Measurements from ENCODE around the gene HOXA13. TPM values are rescaled to one million over a fixed set of nuclear protein-coding genes. Genes with fewer than 3 reads are reported as not detected.

The HOXA13 gene
- total RNA-seq, 6 donors from 2014 or later: not detected

DNA sequence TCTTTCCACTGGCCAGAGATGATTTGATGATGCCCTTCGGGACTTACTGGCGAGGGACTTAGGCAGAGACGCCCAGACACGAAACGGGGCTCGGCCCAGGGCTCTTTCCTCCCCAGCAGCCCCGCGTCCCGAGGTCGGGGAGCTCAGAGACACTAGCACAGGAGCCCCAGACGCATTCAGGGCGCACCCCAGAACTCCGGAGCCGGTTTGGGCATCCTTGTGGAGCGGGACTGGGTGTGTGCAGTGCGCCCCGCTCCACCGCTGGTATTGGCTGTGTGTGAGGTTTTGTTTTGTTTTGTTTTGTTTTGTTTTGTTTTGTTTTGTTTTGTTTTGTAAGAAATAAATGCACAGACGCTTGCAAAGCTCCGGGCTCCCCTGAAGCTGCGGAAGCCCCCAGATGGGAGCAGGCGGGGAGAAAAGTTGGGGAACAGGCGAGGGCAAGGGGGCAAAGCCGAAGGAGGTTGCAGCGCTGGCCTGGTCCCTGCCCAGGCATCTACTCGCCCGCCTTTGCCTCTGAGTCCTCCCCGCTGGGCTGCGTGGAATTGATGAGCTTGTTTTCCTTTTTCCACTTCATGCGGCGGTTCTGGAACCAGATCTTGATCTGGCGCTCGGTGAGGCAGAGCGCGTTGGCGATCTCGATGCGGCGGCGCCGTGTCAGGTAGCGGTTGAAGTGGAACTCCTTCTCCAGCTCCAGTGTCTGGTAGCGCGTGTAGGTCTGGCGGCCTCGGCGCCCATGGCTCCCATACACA is 54.6 kb downstream of the HOXA13 start:
- TF ChIP-seq, protein P1, sequence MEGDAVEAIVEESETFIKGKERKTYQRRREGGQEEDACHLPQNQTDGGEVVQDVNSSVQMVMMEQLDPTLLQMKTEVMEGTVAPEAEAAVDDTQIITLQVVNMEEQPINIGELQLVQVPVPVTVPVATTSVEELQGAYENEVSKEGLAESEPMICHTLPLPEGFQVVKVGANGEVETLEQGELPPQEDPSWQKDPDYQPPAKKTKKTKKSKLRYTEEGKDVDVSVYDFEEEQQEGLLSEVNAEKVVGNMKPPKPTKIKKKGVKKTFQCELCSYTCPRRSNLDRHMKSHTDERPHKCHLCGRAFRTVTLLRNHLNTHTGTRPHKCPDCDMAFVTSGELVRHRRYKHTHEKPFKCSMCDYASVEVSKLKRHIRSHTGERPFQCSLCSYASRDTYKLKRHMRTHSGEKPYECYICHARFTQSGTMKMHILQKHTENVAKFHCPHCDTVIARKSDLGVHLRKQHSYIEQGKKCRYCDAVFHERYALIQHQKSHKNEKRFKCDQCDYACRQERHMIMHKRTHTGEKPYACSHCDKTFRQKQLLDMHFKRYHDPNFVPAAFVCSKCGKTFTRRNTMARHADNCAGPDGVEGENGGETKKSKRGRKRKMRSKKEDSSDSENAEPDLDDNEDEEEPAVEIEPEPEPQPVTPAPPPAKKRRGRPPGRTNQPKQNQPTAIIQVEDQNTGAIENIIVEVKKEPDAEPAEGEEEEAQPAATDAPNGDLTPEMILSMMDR (IDR thresholded peaks at IDR 0.05): no peak
- TF ChIP-seq POLR2A (IDR thresholded peaks at IDR 0.05): no peak
- TF ChIP-seq EP300 (IDR thresholded peaks at IDR 0.05): no peak
- TF ChIP-seq POLR2AphosphoS5 (IDR thresholded peaks at IDR 0.05): no peak
- ATAC-seq (ENCODE audit: low FRiP score in 2 of 2): no peak
- Histone ChIP-seq H3K9me3 (no peaks in the 10 kb centered on the region), H3K4me1 (peaks cover 11 to 37% (median 16%) of the 10 kb centered on the region in 4 donors), H3K27me3 (peaks cover 0 to 34% (median 13%) of the 10 kb centered on the region in 4 donors), H3K36me3 (no peaks in the 10 kb centered on the region), H3K4me3 (peak overlapping the region in 3 of 4 donors; percentile 49 to 74 (median 62)), H3K27ac (peak overlapping the region; percentile 84 to 95 (median 88))
- 40 to 53% methylated on average over 37 to 47 of the region's 47 CpGs for WGBS, 2 donors
- DNase-seq: peak in 1 of 2 donors; percentile 85

DNA sequence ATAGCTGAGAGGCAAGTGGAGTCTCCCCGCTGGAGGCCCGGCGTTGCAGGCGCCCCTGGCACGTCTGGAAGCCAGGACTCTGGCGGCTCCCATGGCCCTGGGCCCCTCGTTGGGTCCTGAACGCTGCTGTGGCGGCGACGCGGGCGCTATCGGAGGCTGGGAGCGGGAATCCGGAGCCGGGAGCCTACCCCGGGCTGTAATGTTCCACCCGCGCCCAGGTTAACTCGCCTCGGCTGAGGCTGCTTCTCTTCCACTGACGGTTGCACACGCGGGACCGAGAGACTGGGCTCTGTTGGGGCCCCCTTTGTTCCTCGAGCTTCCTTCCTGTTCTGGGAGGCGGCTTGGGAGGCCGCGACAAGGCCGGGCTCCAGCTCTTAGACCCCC is 55.1 kb downstream of the HOXA13 start:
- no peaks in the 10 kb centered on the region for H3K9me3 ChIP-seq
- ATAC-seq (ENCODE audit: low FRiP score in 2 of 2) (no peak), DNase-seq (peak in 1 of 2 donors; percentile 85)
- TF ChIP-seq POLR2AphosphoS5 (IDR thresholded peaks at IDR 0.05): no peak
- TF ChIP-seq, protein P1 (IDR thresholded peaks at IDR 0.05): no peak
- no peak for TF ChIP-seq POLR2A (IDR thresholded peaks at IDR 0.05)
- no peak for TF ChIP-seq EP300 (IDR thresholded peaks at IDR 0.05)
- H3K36me3 ChIP-seq: no peaks in the 10 kb centered on the region
- H3K27ac ChIP-seq: peak overlapping the region; percentile 84 to 95 (median 88)
- H3K27me3 ChIP-seq: peaks cover 0 to 29% (median 13%) of the 10 kb centered on the region in 4 donors
- WGBS, 2 donors: 12 to 38% methylated on average over 9 to 31 of the region's 31 CpGs
- H3K4me3 ChIP-seq: peak overlapping the region in 3 of 4 donors; percentile 49 to 74 (median 62)
- peaks cover 10 to 32% (median 13%) of the 10 kb centered on the region in 4 donors for H3K4me1 ChIP-seq

Small RNA genes lying within 50 kb of the gene (small RNA-seq; reads per million reads assigned to genes)
- gene AC004080.5 (0 reads per million in 4 donors), gene RF02140 (0 reads per million in 4 donors), gene RF02141 (0 reads per million in 4 donors)

Other genes with a start within 250 kb of the HOXA13 start
- gene HOXA1, start 104.1 kb downstream of the HOXA13 start, total RNA-seq: 1 to 10 TPM in 1 of 6 donors, under 1 TPM in 2, not detected in 3; 0.46 to 2.1 (median 0.64) TPM
- gene HOXA2, start 97.4 kb downstream of the HOXA13 start, total RNA-seq: 1 to 10 TPM in 2 of 6 donors, under 1 TPM in 3, not detected in 1; 0.30 to 3.0 (median 0.86) TPM
- 10 to 100 TPM in 1 of 6 donors, 1 to 10 TPM in 5; 1.5 to 10.5 (median 6.2) TPM for gene HOXA4, start 69.3 kb downstream of the HOXA13 start, total RNA-seq
- 10 to 100 TPM in 5 of 6 donors, 1 to 10 TPM in 1; 7.8 to 79.9 (median 16.9) TPM for gene HOXA5, start 56.4 kb downstream of the HOXA13 start, total RNA-seq
- gene HOXA6, start 52.3 kb downstream of the HOXA13 start, total RNA-seq: 1 to 10 TPM in 4 of 6 donors, under 1 TPM in 1, not detected in 1; 0.61 to 8.4 (median 4.0) TPM
- 10 to 100 TPM in 1 of 6 donors, 1 to 10 TPM in 3, under 1 TPM in 2; 0.20 to 11.4 (median 3.5) TPM for gene HOXA3, start 47.5 kb downstream of the HOXA13 start, total RNA-seq
- gene HOXA7, start 43.4 kb downstream of the HOXA13 start, total RNA-seq: 1 to 10 TPM in 3 of 6 donors, under 1 TPM in 1, not detected in 2; 0.46 to 3.3 (median 2.5) TPM
- 1 to 10 TPM in 2 of 6 donors, under 1 TPM in 3, not detected in 1; 0.30 to 6.1 (median 0.49) TPM for gene HOXA9, start 34.6 kb downstream of the HOXA13 start, total RNA-seq
- gene HOXA10, start 25.8 kb downstream of the HOXA13 start, total RNA-seq: under 1 TPM in 2 of 6 donors, not detected in 4; 0.15 to 0.24 TPM
- not detected for gene HOXA11, start 14.9 kb downstream of the HOXA13 start, total RNA-seq
- not detected for gene EVX1, start 42.7 kb upstream of the HOXA13 start, total RNA-seq

Data from upper lobe of left lung (tissue), 6 donors.